ENCODE data around the gene REPIN1. TPM values are rescaled to one million over a fixed set of nuclear protein-coding genes. Genes with fewer than 3 reads are reported as not detected.

The REPIN1 gene
- polyA plus RNA-seq, 1 experiment: 28.4 TPM

GRCh38 chr7:150370612-150371071 is 2.0 kb downstream of the REPIN1 start:
- POLR2A ChIA-PET: interaction anchor here (1.3 kb wide), 1 partner anchor 8 kb away, joined by 6 read pairs; no protein-coding TSS in a partner anchor
- peak overlapping the region; percentile 22 for H3K4me3 ChIP-seq (ENCODE audit: low read depth, low read length)
- H3K27ac ChIP-seq (ENCODE audit: low read depth, low read length): peak overlapping the region; percentile 61
- no peaks in the 10 kb centered on the region for H3K9me3 ChIP-seq (ENCODE audit: control insufficient read depth, insufficient read depth, low read length)
- TF ChIP-seq CTCF (IDR thresholded peaks at IDR 0.05; ENCODE audit: low read depth, low read length): no peak
- CTCF ChIA-PET: interaction anchor here (1.1 to 1.3 kb wide), 3 partner anchors 9 to 85 kb away, joined by 3 read pairs; no protein-coding TSS in a partner anchor
- no peaks in the 10 kb centered on the region for H3K27me3 ChIP-seq (ENCODE audit: control insufficient read depth, insufficient read depth, low read length)
- DNase-seq (ENCODE audit: low read depth, low spot score): no peak

GRCh38 chr7:150371131-150371995 is 2.7 kb downstream of the REPIN1 start:
- peak overlapping the region; percentile 52 for H3K27ac ChIP-seq (ENCODE audit: low read depth, low read length)
- no peaks in the 10 kb centered on the region for H3K9me3 ChIP-seq (ENCODE audit: control insufficient read depth, insufficient read depth, low read length)
- no peak for TF ChIP-seq CTCF (IDR thresholded peaks at IDR 0.05; ENCODE audit: low read depth, low read length)
- no peaks in the 10 kb centered on the region for H3K27me3 ChIP-seq (ENCODE audit: control insufficient read depth, insufficient read depth, low read length)
- CTCF ChIA-PET: interaction anchor here (0.6 to 1.3 kb wide), 4 partner anchors 9 to 85 kb away, joined by 3 to 7 read pairs (median 3); no protein-coding TSS in a partner anchor
- H3K4me3 ChIP-seq (ENCODE audit: low read depth, low read length): no peak overlapping the region
- DNase-seq (ENCODE audit: low read depth, low spot score): no peak
- POLR2A ChIA-PET: no interaction called here

- ChIA-PET POLR2A (no interaction called here), CTCF (no interaction called here)
- Histone ChIP-seq H3K27ac (ENCODE audit: low read depth, low read length) (no peak overlapping the region), H3K9me3 (ENCODE audit: control insufficient read depth, insufficient read depth, low read length) (no peaks in the 10 kb centered on the region), H3K27me3 (ENCODE audit: control insufficient read depth, insufficient read depth, low read length) (no peaks in the 10 kb centered on the region), H3K4me3 (ENCODE audit: low read depth, low read length) (no peak overlapping the region)
- DNase-seq (ENCODE audit: low read depth, low spot score): no peak
- no peak for TF ChIP-seq CTCF (IDR thresholded peaks at IDR 0.05; ENCODE audit: low read depth, low read length)
Observed at GRCh38 chr7:150371996-150372270, 3.3 kb downstream of the REPIN1 start.

- H3K4me3 ChIP-seq (ENCODE audit: low read depth, low read length): no peak overlapping the region
- CTCF ChIA-PET: no interaction called here
- no peaks in the 10 kb centered on the region for H3K9me3 ChIP-seq (ENCODE audit: control insufficient read depth, insufficient read depth, low read length)
- H3K27me3 ChIP-seq (ENCODE audit: control insufficient read depth, insufficient read depth, low read length): no peaks in the 10 kb centered on the region
- DNase-seq (ENCODE audit: low read depth, low spot score): no peak
- POLR2A ChIA-PET: no interaction called here
- no peak overlapping the region for H3K27ac ChIP-seq (ENCODE audit: low read depth, low read length)
- no peak for TF ChIP-seq CTCF (IDR thresholded peaks at IDR 0.05; ENCODE audit: low read depth, low read length)
Observed at GRCh38 chr7:150372271-150373048, 3.8 kb downstream of the REPIN1 start.
